Heart right ventricle (tissue), 16 donors: ENCODE data around the gene RET. TPM values are rescaled to one million over a fixed set of nuclear protein-coding genes. Genes with fewer than 3 reads are reported as not detected.

Experiments
- ATAC-seq, 8 donors: fragments of 200-7000 bp; cut with Tn5 transposase; one replicate each; pipeline ENCODE4 v1.9.1; 2020; ENCODE audit warnings: mild to moderate bottlenecking in 8 of 8, moderate library complexity in 8 of 8, moderate number of reproducible peaks in 1 of 8
- DNase-seq, 2 donors: peaks; one replicate each; pipeline ENCODE4 v3.0.0-alpha.2; 2020
- H3K27ac ChIP-seq, 10 donors: fragments of 200-600 bp; sonication (generic) in 2 of 10; one replicate each; pipeline versions ENCODE4 v1.5.0 to v1.8.0; 2020 to 2022; ENCODE audit warnings: mild to moderate bottlenecking in 3 of 10
- H3K27me3 ChIP-seq, 7 donors: fragments of 200-600 bp; one replicate each; pipeline ENCODE4 v1.8.0; 2021 to 2022; ENCODE audit warnings: mild to moderate bottlenecking in 2 of 7
- H3K36me3 ChIP-seq, 9 donors: fragments of 200-600 bp; sonication (generic) in 1 of 9; one replicate each; pipeline versions ENCODE4 v1.5.0 to v1.8.0; 2020 to 2022; ENCODE audit warnings: mild to moderate bottlenecking in 2 of 9
- H3K4me1 ChIP-seq, 9 donors: fragments of 200-600 bp; sonication (generic) in 1 of 9; one replicate each; pipeline versions ENCODE4 v1.5.0 to v1.8.0; 2020 to 2022; ENCODE audit warnings: mild to moderate bottlenecking in 4 of 9
- H3K4me3 ChIP-seq, 10 donors: fragments of 200-600 bp; sonication (generic) in 2 of 10; one replicate each; pipeline versions ENCODE4 v1.5.0 to v1.8.0; 2020 to 2022; ENCODE audit warnings: mild to moderate bottlenecking in 7 of 10, moderate library complexity in 2 of 10
- H3K9me3 ChIP-seq, 11 donors: fragments of 200-600 bp in 10 of 11; sonication (generic) in 2 of 11; one replicate each; pipeline versions ENCODE4 v1.5.0 to v1.8.0; 2013 to 2022; ENCODE audit warnings: mild to moderate bottlenecking in 2 of 11, control low read depth in 1 of 11, moderate library complexity in 1 of 11
- WGBS, 2 donors: extraction: QIAGEN DNeasy Blood & Tissue Kit; methylation state at CpG; one replicate each; pipeline ENCODE4 v1.1.7; 2013; ENCODE audit warnings: inconsistent platforms in 1 of 2; 5-methylcytosine and 5-hydroxymethylcytosine counted together
- intact Hi-C, 10 donors: fragments of 100-400 bp; cut with DNase I; formaldehyde crosslinking; loops; one replicate each; pipeline versions ENCODE4 v1.11.1 to v1.14.2; 2022
- polyA plus RNA-seq, 2 donors: library from polyadenylated mRNA; stranded (reverse); fragments of 200-250 nt; gene quantifications; one replicate each; pipeline ENCODE4 v1.2.3, GENCODE V29; 2013
- total RNA-seq, 10 donors: library from RNA; stranded (reverse); fragmentation: NEBNext Ultra II Directional in 3 of 10; extraction: Animal tissue kit (Norgen Biotek cat#: 25700) in 3 of 10; gene quantifications; one replicate each; pipeline versions ENCODE4 v1.2.1 to v1.2.4, GENCODE V29; 2021 to 2023
- TF ChIP-seq, protein P1 (sequence below), 9 donors: fragments of 200-600 bp; sonication (generic) in 2 of 9; IDR thresholded peaks; one replicate each; pipeline versions ENCODE4 v1.5.0 to v1.8.0; 2021 to 2022; ENCODE audit warnings: antibody characterized with exemption in 9 of 9, mild to moderate bottlenecking in 5 of 9, moderate library complexity in 1 of 9
- donor health status: Arrhythmogenic right ventricular cardiomyopathy.
- donor health status: ischemic (EF 13 %, LVEDD 7.1; RV severe dilation, severe dysfunction).
- donor health status: healthy with polysubstance abuse.
- donor health status: DM: no; HTN: yes; CAD: no.
- donor health status: DM: no; HTN: no; CAD: no.
- donor health status: ischemic (EF 25% LVEDD 6.9; RV normal size, moderate dysfunction).
- donor health status: ischemic (EF 25% LVEDD 5.7; RV mildly dilated, moderate dysfunction).
- donor health status: healthy.
- donor health status: DM: yes; HTN: yes; CAD: no.
- donor health status: Ischemic cardiomyopathy.
- donor health status: ischemic (EF 35%, LVEDD 5.7; RV mildly dilated, moderate dysfunction).
- donor health status: nonischemic (EF 11% LVEDD 7.7; RV severe dilation, severe dysfunction).
- donor health status: DM: yes; HTN: yes; CAD: no.
- donor health status: PGD.
- donor health status: ischemic (EF 29% LVEDD 5.4; RV normal size, mild dysfunction).
- donor health status: nonischemic (EF 23%, LVEDD 6.1; RV moderate dilation, normal function).

The RET gene
- total and polyA plus RNA-seq, 12 donors, result 0.38 to 2.6 (median 1.2) TPM

DNA sequence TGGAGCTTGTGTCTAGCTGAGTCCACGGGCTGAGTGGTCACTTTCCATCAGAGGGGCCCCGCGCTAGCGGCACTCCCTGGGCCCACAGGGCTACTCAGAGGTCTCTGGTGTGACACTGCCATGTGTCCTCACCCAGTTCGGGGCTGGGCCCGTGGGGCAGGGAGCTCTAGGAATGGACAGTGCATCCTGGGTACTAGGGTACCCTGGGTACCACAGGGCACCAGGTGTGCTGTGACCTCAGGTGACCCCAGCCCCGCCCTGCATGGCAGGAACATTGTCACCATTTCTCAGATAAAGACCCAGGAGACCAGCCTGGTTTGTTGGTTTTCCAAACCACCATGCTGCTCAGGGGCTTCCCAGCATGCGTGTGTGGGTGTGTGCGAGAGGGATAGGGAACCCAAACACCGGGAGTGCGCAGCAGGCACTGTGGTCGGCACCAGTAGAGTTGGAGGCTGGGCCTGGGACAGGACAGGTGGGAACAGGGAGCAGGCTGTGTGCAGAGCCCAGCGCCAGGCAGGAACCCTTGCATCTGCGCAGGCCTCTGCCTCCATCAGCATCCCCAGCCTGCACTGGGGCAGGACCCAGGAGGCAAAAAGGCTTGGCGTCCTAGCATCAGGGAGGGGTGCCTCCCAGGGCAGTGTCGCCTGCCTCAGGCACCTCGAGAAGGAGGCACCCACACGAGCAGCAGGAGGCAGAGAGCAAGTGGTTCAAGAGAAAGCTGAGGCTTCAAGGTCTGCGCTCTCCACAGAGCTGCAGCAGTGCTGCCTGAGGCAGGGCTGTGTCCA, 42.0 kb downstream of the RET start:
- H3K27me3 ChIP-seq, result no peaks in the 10 kb centered on the region
- intact Hi-C loops, result no loop called here
- TF ChIP-seq, protein P1, sequence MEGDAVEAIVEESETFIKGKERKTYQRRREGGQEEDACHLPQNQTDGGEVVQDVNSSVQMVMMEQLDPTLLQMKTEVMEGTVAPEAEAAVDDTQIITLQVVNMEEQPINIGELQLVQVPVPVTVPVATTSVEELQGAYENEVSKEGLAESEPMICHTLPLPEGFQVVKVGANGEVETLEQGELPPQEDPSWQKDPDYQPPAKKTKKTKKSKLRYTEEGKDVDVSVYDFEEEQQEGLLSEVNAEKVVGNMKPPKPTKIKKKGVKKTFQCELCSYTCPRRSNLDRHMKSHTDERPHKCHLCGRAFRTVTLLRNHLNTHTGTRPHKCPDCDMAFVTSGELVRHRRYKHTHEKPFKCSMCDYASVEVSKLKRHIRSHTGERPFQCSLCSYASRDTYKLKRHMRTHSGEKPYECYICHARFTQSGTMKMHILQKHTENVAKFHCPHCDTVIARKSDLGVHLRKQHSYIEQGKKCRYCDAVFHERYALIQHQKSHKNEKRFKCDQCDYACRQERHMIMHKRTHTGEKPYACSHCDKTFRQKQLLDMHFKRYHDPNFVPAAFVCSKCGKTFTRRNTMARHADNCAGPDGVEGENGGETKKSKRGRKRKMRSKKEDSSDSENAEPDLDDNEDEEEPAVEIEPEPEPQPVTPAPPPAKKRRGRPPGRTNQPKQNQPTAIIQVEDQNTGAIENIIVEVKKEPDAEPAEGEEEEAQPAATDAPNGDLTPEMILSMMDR (IDR thresholded peaks at IDR 0.05), result no peak
- no peak overlapping the region for H3K4me3 ChIP-seq
- no peaks in the 10 kb centered on the region for H3K36me3 ChIP-seq
- no peak overlapping the region for H3K27ac ChIP-seq
- peaks cover 0 to 23% (median 10%) of the 10 kb centered on the region in 9 donors for H3K4me1 ChIP-seq
- ATAC-seq, result no peak
- WGBS, 2 donors, result 88 to 90% methylated on average over 19 of the region's 19 CpGs
- no peaks in the 10 kb centered on the region for H3K9me3 ChIP-seq
- DNase-seq, result no peak

DNA sequence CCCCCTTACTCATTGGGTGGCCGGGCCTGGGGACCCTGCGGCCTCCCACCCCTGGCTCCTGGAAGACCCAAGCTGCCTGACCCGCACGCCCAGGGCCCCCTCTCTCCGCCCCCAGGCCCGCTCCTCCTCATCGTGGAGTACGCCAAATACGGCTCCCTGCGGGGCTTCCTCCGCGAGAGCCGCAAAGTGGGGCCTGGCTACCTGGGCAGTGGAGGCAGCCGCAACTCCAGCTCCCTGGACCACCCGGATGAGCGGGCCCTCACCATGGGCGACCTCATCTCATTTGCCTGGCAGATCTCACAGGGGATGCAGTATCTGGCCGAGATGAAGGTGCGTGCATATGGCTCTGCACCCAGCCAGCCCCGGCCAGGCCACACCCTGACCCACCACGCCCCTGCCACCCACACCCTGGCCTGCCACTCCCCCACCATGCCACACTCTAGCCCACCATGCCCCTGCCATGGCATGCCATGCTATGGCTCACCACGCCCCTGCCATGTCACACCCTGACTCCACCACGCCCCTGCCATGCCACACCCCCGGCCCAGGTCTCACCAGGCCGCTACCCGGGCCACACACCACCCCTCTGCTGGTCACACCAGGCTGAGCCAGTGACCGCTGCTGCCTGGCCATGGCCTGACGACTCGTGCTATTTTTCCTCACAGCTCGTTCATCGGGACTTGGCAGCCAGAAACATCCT, 42.7 kb downstream of the RET start:
- H3K36me3 ChIP-seq, result no peaks in the 10 kb centered on the region
- DNase-seq (no peak), ATAC-seq (no peak)
- intact Hi-C loops, result no loop called here
- H3K27me3 ChIP-seq, result no peaks in the 10 kb centered on the region
- H3K4me3 ChIP-seq, result no peak overlapping the region
- WGBS, 2 donors, result 91 to 92% methylated on average over 31 of the region's 31 CpGs
- H3K9me3 ChIP-seq, result no peaks in the 10 kb centered on the region
- H3K4me1 ChIP-seq, result peaks cover 0 to 23% (median 10%) of the 10 kb centered on the region in 9 donors
- TF ChIP-seq, protein P1 (IDR thresholded peaks at IDR 0.05), result no peak
- no peak overlapping the region for H3K27ac ChIP-seq

DNA sequence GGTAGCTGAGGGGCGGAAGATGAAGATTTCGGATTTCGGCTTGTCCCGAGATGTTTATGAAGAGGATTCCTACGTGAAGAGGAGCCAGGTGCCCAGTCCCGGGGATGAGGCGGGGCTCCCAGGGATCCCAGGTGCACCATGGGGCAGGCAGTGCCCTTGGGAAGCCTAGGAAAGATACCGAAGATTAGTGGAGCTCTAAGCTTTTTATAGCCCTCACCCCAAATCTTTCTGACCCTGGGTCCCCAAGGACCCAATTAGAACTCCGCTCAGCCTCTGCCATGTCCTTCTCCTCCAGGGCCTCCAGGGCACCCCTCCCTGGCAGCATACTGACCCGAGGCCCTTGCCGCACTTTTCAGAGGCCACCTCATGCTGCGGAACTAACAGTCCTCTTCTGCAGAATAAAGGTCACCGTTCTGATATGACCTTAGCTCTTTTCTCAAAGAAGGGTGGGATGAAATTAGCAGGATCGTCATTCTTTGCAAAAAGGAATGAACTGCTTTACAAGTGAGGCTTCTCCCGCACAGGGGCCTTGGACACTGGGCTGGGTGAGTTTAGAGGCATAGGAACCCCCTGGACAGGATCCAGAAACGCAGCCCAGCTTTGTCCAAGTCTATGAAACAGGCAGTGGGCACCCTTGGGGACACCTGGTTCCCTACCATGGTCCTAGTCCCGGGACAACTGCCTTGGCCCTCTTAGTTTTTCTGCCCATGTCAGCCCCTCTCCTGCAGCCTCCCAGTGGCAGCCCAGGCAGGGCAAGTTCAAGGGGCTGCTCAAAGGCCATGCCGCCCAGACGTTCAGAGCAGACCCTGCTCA, 43.5 kb downstream of the RET start:
- intact Hi-C loops, result no loop called here
- Histone ChIP-seq H3K27me3 (no peaks in the 10 kb centered on the region), H3K9me3 (no peaks in the 10 kb centered on the region), H3K4me3 (no peak overlapping the region), H3K36me3 (no peaks in the 10 kb centered on the region), H3K27ac (peak overlapping the region in 1 of 10 donors; percentile 80), H3K4me1 (peaks cover 0 to 23% (median 10%) of the 10 kb centered on the region in 9 donors)
- WGBS, 2 donors, result 84 to 93% methylated on average over 19 of the region's 19 CpGs
- TF ChIP-seq, protein P1 (IDR thresholded peaks at IDR 0.05), result no peak
- ATAC-seq (no peak), DNase-seq (no peak)

DNA sequence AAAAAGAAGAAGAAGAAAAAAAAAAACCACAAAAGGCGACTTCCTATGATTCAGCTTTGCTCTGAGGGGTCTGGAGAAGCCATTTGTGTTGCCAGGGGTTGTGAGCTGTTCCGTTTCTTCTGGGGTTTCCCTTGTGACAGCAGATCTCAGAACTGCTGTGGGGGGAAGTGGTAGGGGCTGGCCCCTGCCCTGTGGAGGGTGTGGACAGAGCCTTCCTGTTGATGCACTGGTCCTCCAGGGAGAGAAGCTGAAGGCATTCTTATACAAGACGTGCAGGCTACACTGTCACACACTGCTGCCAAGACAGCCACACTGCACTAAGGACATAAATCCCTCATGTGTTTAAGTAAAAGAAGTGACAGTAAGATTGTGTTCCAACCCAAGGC, 44.1 kb downstream of the RET start:
- Histone ChIP-seq H3K4me1 (peaks cover 0 to 23% (median 10%) of the 10 kb centered on the region in 9 donors), H3K4me3 (no peak overlapping the region), H3K27me3 (no peaks in the 10 kb centered on the region), H3K9me3 (no peaks in the 10 kb centered on the region), H3K36me3 (no peaks in the 10 kb centered on the region), H3K27ac (peak overlapping the region in 1 of 10 donors; percentile 80)
- DNase-seq, result no peak
- TF ChIP-seq, protein P1 (IDR thresholded peaks at IDR 0.05), result no peak
- 57 to 61% methylated on average over 3 of the region's 3 CpGs for WGBS, 2 donors
- peak in 7 of 8 donors; percentile 56 to 76 (median 64) for ATAC-seq
- intact Hi-C loops, result no loop called here
